ENCODE measurements around the gene SMPD3. TPM values are rescaled to one million over a fixed set of nuclear protein-coding genes. Genes with fewer than 3 reads are reported as not detected.

The SMPD3 gene
- total RNA-seq, 4 donors from 2014 or later: 2.3 TPM; not detected in 3

- no peak overlapping the region for H3K4me3 ChIP-seq
- DNase-seq: no peak
- peaks cover 0 to 1% of the 10 kb centered on the region in 2 donors for H3K4me1 ChIP-seq
- intact Hi-C loops (cut with DNase I; ENCODE audit: low total_unique reads): no loop called here
- ATAC-seq: no peak
- H3K27me3 ChIP-seq: peaks cover 0 to 3% (median 0%) of the 10 kb centered on the region in 3 donors
- H3K27ac ChIP-seq: no peak overlapping the region
- peaks cover 0 to 6% of the 10 kb centered on the region in 2 donors for H3K36me3 ChIP-seq
- H3K9me3 ChIP-seq: no peaks in the 10 kb centered on the region
- in situ Hi-C loops (cut with MboI; ENCODE audit: low sequenced_read_pairs in 4 of 4): no loop called here
- no peak for TF ChIP-seq CTCF (IDR thresholded peaks at IDR 0.05 in 4 of 5, conservative IDR thresholded peaks at IDR 0.05 in 1 of 5)
- no peak for TF ChIP-seq POLR2A (IDR thresholded peaks at IDR 0.05)
Measured at GRCh38 chr16:68363658-68364521, 84.4 kb downstream of the SMPD3 start.

- DNase-seq: no peak
- Histone ChIP-seq H3K27me3 (peaks cover 0 to 3% (median 0%) of the 10 kb centered on the region in 3 donors), H3K4me1 (no peaks in the 10 kb centered on the region), H3K4me3 (no peak overlapping the region), H3K9me3 (no peaks in the 10 kb centered on the region), H3K27ac (no peak overlapping the region), H3K36me3 (peaks cover 0 to 14% of the 10 kb centered on the region in 2 donors)
- no peak for ATAC-seq
- intact Hi-C loops (cut with DNase I; ENCODE audit: low total_unique reads) (no loop called here), in situ Hi-C loops (cut with MboI; ENCODE audit: low sequenced_read_pairs in 4 of 4) (no loop called here)
- TF ChIP-seq CTCF (IDR thresholded peaks at IDR 0.05 in 4 of 5, conservative IDR thresholded peaks at IDR 0.05 in 1 of 5) (no peak), POLR2A (IDR thresholded peaks at IDR 0.05) (no peak)
Measured at GRCh38 chr16:68362947-68363657, 85.2 kb downstream of the SMPD3 start.

GRCh38 chr16:68362262-68362913 lies 85.9 kb downstream of the SMPD3 start:
- no peak for TF ChIP-seq POLR2A (IDR thresholded peaks at IDR 0.05)
- TF ChIP-seq CTCF (IDR thresholded peaks at IDR 0.05 in 4 of 5, conservative IDR thresholded peaks at IDR 0.05 in 1 of 5): no peak
- Histone ChIP-seq H3K4me3 (no peak overlapping the region), H3K36me3 (peaks cover 0 to 21% of the 10 kb centered on the region in 2 donors), H3K9me3 (no peaks in the 10 kb centered on the region), H3K27ac (no peak overlapping the region), H3K27me3 (peaks cover 0 to 3% (median 0%) of the 10 kb centered on the region in 3 donors), H3K4me1 (no peaks in the 10 kb centered on the region)
- intact Hi-C loops (cut with DNase I; ENCODE audit: low total_unique reads) (no loop called here), in situ Hi-C loops (cut with MboI; ENCODE audit: low sequenced_read_pairs in 4 of 4) (no loop called here)
- DNase-seq (no peak), ATAC-seq (no peak)

- no peak overlapping the region for H3K27ac ChIP-seq
- TF ChIP-seq CTCF (IDR thresholded peaks at IDR 0.05 in 4 of 5, conservative IDR thresholded peaks at IDR 0.05 in 1 of 5) (no peak), POLR2A (IDR thresholded peaks at IDR 0.05) (no peak)
- in situ Hi-C loops (cut with MboI; ENCODE audit: low sequenced_read_pairs in 4 of 4): no loop called here
- H3K9me3 ChIP-seq: no peaks in the 10 kb centered on the region
- ATAC-seq (no peak), DNase-seq (no peak)
- intact Hi-C loops (cut with DNase I; ENCODE audit: low total_unique reads): no loop called here
- H3K4me3 ChIP-seq: no peak overlapping the region
- H3K27me3 ChIP-seq: peaks cover 0 to 3% (median 0%) of the 10 kb centered on the region in 3 donors
- no peaks in the 10 kb centered on the region for H3K4me1 ChIP-seq
- peaks cover 0 to 30% of the 10 kb centered on the region in 2 donors for H3K36me3 ChIP-seq
Measured at GRCh38 chr16:68361485-68361884, 86.8 kb downstream of the SMPD3 start.

Data from gastrocnemius medialis (tissue), 4 donors.